Measurements from ENCODE around the gene ZNF587.

DNA sequence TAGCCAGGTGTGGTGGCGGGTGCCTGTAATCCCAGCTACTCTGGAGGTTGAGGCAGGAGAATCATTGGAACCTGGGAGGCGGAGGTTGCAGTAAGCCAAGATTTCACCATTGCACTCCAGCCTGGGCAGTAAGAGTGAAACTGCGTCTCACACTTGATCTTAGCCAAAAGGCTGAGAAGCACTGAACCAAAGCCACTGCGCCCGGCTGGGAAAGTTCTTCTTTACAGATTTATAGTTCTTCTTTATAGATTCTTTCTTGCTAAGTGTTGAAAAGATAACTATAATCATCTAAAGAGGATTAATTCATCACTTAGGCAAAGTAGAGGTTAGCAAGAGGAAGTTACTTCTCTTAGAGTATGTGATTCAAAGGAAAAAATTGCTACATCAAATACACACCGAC lies 55.6 kb downstream of the ZNF587 start:
- TF ChIP-seq, protein P1, sequence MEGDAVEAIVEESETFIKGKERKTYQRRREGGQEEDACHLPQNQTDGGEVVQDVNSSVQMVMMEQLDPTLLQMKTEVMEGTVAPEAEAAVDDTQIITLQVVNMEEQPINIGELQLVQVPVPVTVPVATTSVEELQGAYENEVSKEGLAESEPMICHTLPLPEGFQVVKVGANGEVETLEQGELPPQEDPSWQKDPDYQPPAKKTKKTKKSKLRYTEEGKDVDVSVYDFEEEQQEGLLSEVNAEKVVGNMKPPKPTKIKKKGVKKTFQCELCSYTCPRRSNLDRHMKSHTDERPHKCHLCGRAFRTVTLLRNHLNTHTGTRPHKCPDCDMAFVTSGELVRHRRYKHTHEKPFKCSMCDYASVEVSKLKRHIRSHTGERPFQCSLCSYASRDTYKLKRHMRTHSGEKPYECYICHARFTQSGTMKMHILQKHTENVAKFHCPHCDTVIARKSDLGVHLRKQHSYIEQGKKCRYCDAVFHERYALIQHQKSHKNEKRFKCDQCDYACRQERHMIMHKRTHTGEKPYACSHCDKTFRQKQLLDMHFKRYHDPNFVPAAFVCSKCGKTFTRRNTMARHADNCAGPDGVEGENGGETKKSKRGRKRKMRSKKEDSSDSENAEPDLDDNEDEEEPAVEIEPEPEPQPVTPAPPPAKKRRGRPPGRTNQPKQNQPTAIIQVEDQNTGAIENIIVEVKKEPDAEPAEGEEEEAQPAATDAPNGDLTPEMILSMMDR (IDR thresholded peaks at IDR 0.05; ENCODE audit: control extremely low read depth in 1 of 3, insufficient read depth in 1 of 3, low read depth in 1 of 3, low read length in 3 of 3): no peak
- TF ChIP-seq CHD2 (IDR thresholded peaks at IDR 0.05; ENCODE audit: low read length): no peak
- TF ChIP-seq HDAC6 (IDR thresholded peaks at IDR 0.05; ENCODE audit: low read depth, low read length): no peak
- TF ChIP-seq TBP (IDR thresholded peaks at IDR 0.05; ENCODE audit: low read depth, low read length): no peak
- TF ChIP-seq, protein P2, sequence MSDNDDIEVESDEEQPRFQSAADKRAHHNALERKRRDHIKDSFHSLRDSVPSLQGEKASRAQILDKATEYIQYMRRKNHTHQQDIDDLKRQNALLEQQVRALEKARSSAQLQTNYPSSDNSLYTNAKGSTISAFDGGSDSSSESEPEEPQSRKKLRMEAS (IDR thresholded peaks at IDR 0.05): no peak
- TF ChIP-seq EP300 (IDR thresholded peaks at IDR 0.05; ENCODE audit: borderline replicate concordance in 1 of 2, low read depth in 2 of 2, low read length in 2 of 2): no peak

Measured in H1 (cell line).